IPS-15b (cell line): Measurements from ENCODE around the gene NUDCD3.
"Not testable (repeated sequence)": the region's sequence is repeated elsewhere in the genome, so short reads cannot be mapped to it uniquely, and the experiment has no call there.

Source experiments
- H3K27me3 ChIP-seq: one replicate; pipeline ENCODE4 v1.6.1; 2013; ENCODE audit warnings: low read length; ENCODE audit not compliant: control insufficient read depth, insufficient read depth
- H3K36me3 ChIP-seq: one replicate; pipeline ENCODE4 v1.6.1; 2013; ENCODE audit warnings: low read length; ENCODE audit not compliant: control insufficient read depth, insufficient read depth
- H3K4me1 ChIP-seq: one replicate; pipeline ENCODE4 v1.6.1; 2013; ENCODE audit warnings: mild to moderate bottlenecking, low read length; ENCODE audit not compliant: control insufficient read depth, insufficient read depth
- H3K4me3 ChIP-seq: one replicate; pipeline ENCODE4 v1.5.1; 2013; ENCODE audit warnings: low read depth, low read length
- H3K9ac ChIP-seq: one replicate; pipeline ENCODE4 v1.6.1; 2013; ENCODE audit warnings: low read depth, mild to moderate bottlenecking, low read length
- H3K9me3 ChIP-seq: one replicate; pipeline ENCODE4 v1.6.1; 2013; ENCODE audit warnings: mild to moderate bottlenecking, low read length; ENCODE audit not compliant: control insufficient read depth, insufficient read depth

Gene NUDCD3

DNA sequence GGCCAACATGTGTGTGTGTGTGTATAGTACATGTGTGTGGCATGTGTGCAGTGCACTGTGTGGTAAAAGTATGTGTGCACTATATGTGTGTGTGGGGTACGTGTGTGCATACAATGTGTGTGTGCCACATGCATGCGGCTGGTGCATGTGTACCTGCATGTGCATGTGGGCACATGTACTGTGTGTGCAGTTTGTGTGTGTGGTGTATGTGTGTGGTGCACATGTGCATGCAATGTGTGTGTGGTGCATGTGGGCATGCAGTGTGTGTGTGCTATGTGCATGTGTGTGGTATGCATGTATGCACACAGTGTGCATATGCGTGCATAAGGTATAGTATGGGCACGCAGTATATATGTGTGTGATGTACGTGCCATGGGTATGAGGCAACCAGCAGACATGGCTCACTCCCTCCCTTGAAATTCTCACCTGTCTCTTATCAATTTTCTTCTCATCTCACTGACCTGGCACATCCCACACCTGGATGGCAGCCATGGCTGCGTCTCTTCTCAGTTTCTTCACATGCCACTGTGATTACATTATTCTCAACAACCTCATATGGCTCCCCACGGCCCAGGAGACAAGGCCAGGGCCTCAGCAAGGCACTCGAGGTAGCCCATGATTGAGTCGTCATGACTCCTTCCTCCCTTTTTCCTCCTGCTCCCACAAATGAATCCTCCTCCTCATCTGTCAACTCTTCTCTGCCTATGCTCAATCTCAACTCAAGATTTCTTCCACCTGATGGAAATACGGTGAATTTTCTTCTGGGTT is 57.0 kb downstream of the NUDCD3 start:
- Histone ChIP-seq H3K9me3 (no peaks in the 10 kb centered on the region), H3K4me3 (no peak overlapping the region), H3K4me1 (no peaks in the 10 kb centered on the region), H3K9ac (no peak overlapping the region), H3K36me3 (no peaks in the 10 kb centered on the region), H3K27me3 (no peaks in the 10 kb centered on the region)

DNA sequence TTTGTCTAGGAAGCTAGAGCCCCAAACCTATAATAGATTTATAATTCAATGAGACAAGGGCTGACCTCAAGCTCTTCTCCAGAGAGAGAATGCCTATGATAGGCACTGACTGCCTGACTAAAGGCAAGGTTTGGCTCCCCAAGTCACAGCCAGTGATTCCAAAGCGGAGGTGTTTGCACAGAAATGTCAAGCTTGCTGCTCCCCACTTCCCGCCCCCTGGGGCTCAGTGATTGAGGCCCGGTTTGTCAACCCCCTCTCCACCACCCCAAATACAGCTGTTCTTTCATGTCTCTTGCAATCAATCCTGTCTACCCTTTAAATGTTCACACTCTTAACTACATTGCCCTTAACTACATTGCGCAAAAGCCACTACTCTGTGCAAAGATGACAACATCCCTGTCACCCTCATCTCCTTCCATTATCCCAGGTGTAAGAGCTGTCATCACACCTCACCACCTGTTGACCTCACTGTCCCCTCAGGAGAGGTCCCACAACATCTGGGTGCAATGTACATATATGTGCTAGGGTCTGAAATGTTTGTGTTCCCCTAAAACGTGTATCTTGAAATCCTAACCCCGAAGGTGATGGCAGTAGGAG is 58.0 kb downstream of the NUDCD3 start:
- H3K4me1 ChIP-seq: no peaks in the 10 kb centered on the region
- H3K9me3 ChIP-seq: no peaks in the 10 kb centered on the region
- no peaks in the 10 kb centered on the region for H3K36me3 ChIP-seq
- H3K4me3 ChIP-seq: no peak overlapping the region
- no peak overlapping the region for H3K9ac ChIP-seq
- no peaks in the 10 kb centered on the region for H3K27me3 ChIP-seq

DNA sequence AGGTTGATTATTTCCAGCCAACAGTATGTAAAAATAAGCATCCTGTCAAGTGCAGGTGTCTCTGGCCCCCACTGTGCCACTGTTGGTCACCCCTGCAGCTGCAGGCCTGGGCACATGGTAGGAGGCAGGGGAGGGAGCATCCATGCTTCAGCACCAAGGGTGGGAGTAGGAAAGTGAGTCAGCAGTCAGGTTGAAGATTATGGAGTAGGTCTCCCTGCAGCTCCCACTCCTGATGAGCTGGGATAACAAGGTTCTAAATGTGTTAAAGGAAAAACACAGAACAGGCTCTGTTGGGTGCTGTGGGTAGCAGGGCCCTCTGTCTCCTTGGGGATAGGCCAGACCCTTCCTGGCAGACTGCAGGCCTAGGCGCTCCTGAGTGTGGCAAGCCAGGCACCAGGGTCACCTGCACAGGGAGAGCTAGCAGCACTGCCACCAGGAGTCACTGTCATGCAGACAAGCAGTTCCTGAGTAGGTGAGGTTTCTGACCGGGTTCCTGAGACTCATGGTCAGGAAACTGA is 59.3 kb downstream of the NUDCD3 start:
- no peaks in the 10 kb centered on the region for H3K4me1 ChIP-seq
- H3K4me3 ChIP-seq: no peak overlapping the region
- H3K9me3 ChIP-seq: no peaks in the 10 kb centered on the region
- no peak overlapping the region for H3K9ac ChIP-seq
- H3K36me3 ChIP-seq: peaks cover 4% of the 10 kb centered on the region
- no peaks in the 10 kb centered on the region for H3K27me3 ChIP-seq

DNA sequence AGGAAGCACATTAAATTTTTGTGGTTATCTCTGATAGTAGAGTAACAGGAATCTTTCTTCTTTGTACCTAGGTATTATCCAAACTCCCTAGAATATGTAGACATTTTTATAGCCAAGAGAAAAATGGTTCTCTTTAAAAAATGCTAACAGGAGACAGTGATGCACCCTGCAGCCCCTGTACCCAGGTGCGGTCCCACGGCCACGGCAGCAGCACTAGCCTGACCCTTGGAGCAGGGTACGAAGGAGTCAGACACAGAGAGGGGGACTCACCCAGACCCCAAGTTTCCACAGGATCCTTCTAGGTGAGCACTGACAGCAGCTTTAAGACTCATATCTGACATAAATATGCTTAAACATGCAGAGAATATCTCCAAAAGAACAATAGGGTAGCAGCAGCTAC is 60.4 kb downstream of the NUDCD3 start:
- H3K4me1 ChIP-seq: no peaks in the 10 kb centered on the region
- H3K36me3 ChIP-seq: peaks cover 4% of the 10 kb centered on the region

DNA sequence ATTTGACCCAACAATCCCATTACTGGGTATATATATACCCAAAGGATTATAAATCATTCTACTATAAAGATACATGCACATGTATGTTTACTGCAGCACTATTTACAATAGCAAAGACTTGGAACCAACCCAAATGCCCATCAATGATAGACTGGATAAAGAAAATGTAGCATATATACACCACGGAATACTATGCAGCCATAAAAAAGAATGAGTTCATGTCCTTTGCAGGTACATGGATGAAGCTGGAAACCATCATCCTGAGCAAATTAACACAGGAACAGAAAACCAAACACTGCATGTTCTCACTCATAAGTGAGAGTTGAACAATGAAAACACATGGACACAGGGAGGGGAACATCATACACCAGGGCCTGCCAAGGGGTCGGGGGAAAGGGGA is 65.7 kb downstream of the NUDCD3 start:
- H3K9ac ChIP-seq, H3K4me1 ChIP-seq, H3K36me3 ChIP-seq, H3K4me3 ChIP-seq, H3K27me3 ChIP-seq, H3K9me3 ChIP-seq: not testable (repeated sequence)

More for the DNA sequence above, 60.4 kb downstream of the NUDCD3 start:
- Histone ChIP-seq H3K9me3 (no peaks in the 10 kb centered on the region), H3K27me3 (no peaks in the 10 kb centered on the region), H3K9ac (no peak overlapping the region), H3K4me3 (no peak overlapping the region)

DNA sequence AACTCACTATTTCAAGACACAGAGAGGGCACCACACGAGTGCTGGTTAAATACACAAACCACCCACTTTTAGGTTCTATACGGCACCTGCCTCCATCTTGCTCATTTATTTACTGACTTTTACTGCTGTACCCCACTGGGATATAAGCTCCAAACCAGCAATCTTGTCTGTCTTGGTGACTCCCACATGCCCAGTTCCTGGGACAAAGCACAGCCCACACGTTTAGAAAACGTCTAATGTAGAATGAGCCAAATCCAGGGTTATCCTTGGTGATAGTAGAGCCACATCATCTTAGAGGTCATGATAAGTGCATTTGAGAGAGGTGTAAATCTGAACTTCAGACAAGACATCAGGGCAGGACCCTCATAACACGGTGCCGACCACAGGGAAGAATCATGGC is 73.5 kb downstream of the NUDCD3 start:
- Histone ChIP-seq H3K36me3 (no peaks in the 10 kb centered on the region), H3K9ac (no peak overlapping the region), H3K4me1 (no peaks in the 10 kb centered on the region), H3K9me3 (no peaks in the 10 kb centered on the region), H3K4me3 (no peak overlapping the region), H3K27me3 (no peaks in the 10 kb centered on the region)

DNA sequence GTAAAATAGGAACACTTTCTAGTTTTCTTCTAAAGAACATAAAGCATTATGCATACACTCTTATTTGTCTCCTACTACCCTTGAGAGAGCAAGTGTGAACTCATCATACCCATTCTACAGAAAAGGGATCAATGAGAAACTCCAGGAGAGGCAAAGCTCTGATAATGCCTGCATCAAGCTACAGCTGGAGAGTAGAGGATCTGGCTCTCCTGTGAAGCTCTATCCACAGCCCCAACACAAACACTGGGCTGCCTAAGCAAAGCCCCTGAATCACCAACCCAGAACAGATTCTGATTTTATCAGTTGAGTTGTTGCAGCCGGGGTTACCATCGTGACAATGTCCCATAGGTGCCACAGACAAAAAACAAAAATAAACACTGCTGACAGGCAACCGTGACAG is 74.9 kb downstream of the NUDCD3 start:
- H3K9ac ChIP-seq: no peak overlapping the region
- H3K27me3 ChIP-seq: no peaks in the 10 kb centered on the region
- H3K4me1 ChIP-seq: no peaks in the 10 kb centered on the region
- H3K36me3 ChIP-seq: peaks cover 3% of the 10 kb centered on the region
- H3K9me3 ChIP-seq: peaks cover 2% of the 10 kb centered on the region
- H3K4me3 ChIP-seq: no peak overlapping the region

DNA sequence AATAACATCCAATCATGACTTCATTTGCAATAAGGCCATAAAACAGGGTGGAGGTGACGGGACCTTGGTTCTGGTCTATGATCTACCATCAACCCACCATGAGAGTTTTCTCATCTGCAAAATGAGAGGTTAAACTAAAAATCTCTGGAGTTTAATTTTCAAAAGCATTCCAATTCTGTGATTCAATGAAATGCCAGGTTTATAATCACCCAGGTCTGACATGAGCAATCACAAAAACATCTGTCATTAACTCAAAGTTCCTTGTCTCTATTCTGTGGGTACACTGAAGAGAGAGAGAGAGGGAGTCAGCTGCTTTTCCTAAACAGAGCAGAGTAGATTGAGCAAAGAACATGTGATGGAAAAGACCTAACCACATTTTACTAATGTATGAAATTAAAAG is 75.4 kb downstream of the NUDCD3 start:
- H3K4me1 ChIP-seq: no peaks in the 10 kb centered on the region
- peaks cover 2% of the 10 kb centered on the region for H3K9me3 ChIP-seq
- H3K27me3 ChIP-seq: no peaks in the 10 kb centered on the region
- H3K4me3 ChIP-seq: no peak overlapping the region
- peaks cover 3% of the 10 kb centered on the region for H3K36me3 ChIP-seq
- no peak overlapping the region for H3K9ac ChIP-seq

DNA sequence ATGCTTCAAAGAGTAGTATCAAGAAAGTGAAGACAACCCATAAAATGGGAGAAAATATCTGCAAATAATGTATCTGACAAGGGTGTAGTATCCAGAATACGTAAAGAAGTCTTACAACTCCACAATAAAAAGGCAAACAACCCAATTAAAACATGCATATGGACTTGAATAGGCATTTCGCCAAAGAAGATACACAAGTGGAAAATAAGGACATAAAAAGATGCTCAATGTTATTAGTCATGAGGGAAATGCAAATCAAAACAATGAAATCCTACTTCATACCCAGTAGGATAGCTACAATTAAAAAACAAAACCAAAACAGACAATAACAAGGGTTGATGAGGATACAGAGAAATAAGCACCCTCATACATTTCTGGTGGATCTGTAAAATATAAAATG is 79.2 kb downstream of the NUDCD3 start:
- H3K9me3 ChIP-seq: peaks cover 2% of the 10 kb centered on the region
- H3K4me1 ChIP-seq: peaks cover 16% of the 10 kb centered on the region
- H3K4me3 ChIP-seq: no peak overlapping the region
- H3K9ac ChIP-seq: no peak overlapping the region
- peaks cover 3% of the 10 kb centered on the region for H3K36me3 ChIP-seq
- H3K27me3 ChIP-seq: no peaks in the 10 kb centered on the region

DNA sequence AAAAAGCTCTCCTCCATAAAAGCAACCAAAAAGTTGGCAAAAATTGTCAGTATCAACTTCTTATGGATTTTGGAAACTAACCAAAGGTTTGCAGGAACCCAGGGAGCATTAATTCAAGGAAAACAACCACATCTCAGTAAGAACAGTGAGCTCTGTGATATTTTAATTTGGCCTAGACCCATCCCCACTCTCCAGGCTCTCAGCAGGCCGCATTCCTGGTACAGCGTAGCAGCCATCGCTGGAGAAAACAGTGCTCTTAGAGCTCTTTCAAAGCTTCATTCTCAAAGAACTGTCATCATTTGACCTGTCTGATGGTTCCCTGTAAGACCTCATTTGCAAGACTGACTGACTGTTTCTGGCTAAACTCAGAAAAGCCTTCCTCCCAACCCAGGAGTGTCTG is 81.9 kb downstream of the NUDCD3 start:
- Histone ChIP-seq H3K9me3 (peaks cover 2% of the 10 kb centered on the region), H3K9ac (no peak overlapping the region), H3K4me1 (peaks cover 16% of the 10 kb centered on the region), H3K36me3 (peaks cover 3% of the 10 kb centered on the region), H3K4me3 (peak overlapping the region; percentile 10), H3K27me3 (no peaks in the 10 kb centered on the region)

DNA sequence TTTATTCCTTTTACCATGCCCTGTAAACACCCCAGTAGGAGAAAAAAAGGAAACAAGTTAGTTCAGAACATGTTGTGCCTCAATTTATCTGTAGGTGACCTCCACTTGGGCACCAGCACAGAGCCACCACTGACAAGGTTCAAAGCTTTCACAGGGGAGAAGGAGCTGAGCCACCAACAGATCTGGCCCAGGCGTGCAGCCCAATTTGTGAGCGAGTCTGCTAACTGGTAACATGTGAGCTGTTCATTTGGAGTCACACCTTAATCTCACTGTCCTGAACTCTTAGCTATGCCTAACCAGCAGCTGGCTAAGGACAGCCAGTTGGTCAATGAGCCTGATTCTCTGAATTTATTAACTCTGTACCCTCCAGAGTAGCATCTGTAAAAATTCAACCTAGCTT is 86.7 kb downstream of the NUDCD3 start:
- H3K36me3 ChIP-seq: peaks cover 5% of the 10 kb centered on the region

DNA sequence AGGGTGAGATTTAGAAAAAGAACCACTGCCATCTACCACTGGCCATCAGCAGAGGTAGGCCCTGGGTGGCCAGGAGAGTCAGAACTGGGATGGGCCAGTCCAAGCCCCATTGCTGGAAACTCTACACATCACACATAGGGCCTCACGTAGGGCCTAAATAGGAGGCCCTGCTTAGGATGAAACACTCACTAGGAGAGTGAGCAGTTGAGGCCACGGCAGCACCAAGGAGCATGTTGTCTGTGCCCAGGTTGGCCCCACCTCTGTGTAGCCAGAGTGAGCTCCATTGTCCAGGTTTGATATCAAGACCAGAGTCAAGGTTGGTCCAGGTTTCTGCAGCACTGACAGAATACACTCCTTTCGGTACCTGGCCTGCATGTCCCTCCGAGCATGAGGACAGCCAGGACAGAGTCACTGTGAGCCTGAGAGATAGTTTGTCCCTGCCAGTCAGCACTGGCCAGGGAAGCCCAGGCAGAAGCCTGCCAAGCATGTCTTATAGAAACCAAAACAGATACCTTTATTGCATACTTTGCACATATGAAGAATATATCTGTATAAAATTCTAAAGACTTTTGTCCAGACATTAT is 87.2 kb downstream of the NUDCD3 start:
- Histone ChIP-seq H3K9me3 (no peaks in the 10 kb centered on the region), H3K9ac (no peak overlapping the region), H3K4me1 (peaks cover 5% of the 10 kb centered on the region), H3K36me3 (peaks cover 5% of the 10 kb centered on the region), H3K27me3 (no peaks in the 10 kb centered on the region), H3K4me3 (no peak overlapping the region)

More for the DNA sequence above, 86.7 kb downstream of the NUDCD3 start:
- Histone ChIP-seq H3K27me3 (no peaks in the 10 kb centered on the region), H3K9ac (no peak overlapping the region), H3K4me1 (peaks cover 7% of the 10 kb centered on the region), H3K4me3 (no peak overlapping the region), H3K9me3 (no peaks in the 10 kb centered on the region)
